Endothelial cell of umbilical vein (primary cell): Measurements from ENCODE around the gene CTAGE6. TPM values are rescaled to one million over a fixed set of nuclear protein-coding genes. Genes with fewer than 3 reads are reported as not detected.
"Not testable (repeated sequence)": the region's sequence is repeated elsewhere in the genome, so short reads cannot be mapped to it uniquely, and the experiment has no call there.

Experiments used
- BruUV-seq: library from RNA; stranded (reverse); fragments of 400-500 nt; replicated peaks from 2 replicates; lab custom pipeline; 2021; lab: Mats Ljungman, UMichigan
- CTCF ChIA-PET: fragments of 300-600, 350-600 bp; sonication (Branson Sonifier 250); formaldehyde crosslinking; loops from one replicate; lab custom pipeline; 2021; ENCODE audit warnings: antibody characterized with exemption, inconsistent platforms; lab: Charles Lee
- POLR2A ChIA-PET: fragments of 300-600, 350-600 bp; sonication (Branson Sonifier 250); formaldehyde crosslinking; loops from one replicate; lab custom pipeline; 2021; ENCODE audit warnings: antibody characterized with exemption, inconsistent platforms; lab: Charles Lee
- DNase-seq: peaks from one replicate; pipeline ENCODE4 v3.0.0-alpha.2; 2011; ENCODE audit warnings: low read depth, low spot score
- FAIRE-seq: peaks from 2 replicates; lab custom pipeline; 2011; peaks lifted over from hg19 to GRCh38; lab: Jason Lieb, UNC
- H2AFZ ChIP-seq: 2 replicates; pipeline ENCODE4 v1.6.0; 2012; ENCODE audit warnings: low read depth, low read length, control low read depth, inconsistent platforms
- H3K27ac ChIP-seq: 2 replicates; pipeline ENCODE4 v1.5.1; 2011; ENCODE audit warnings: low read depth, mild to moderate bottlenecking, control low read depth, low read length, moderate library complexity; ENCODE audit not compliant: insufficient read depth
- H3K27me3 ChIP-seq, 2 experiments: 2 replicates each; pipeline versions ENCODE4 v1.6.0 to v1.6.1; 2011; ENCODE audit warnings: low read length in 2 of 2, mixed read lengths in 1 of 2; ENCODE audit not compliant: control insufficient read depth in 2 of 2, insufficient read depth in 2 of 2
- H3K36me3 ChIP-seq, 2 experiments: 2 replicates in 1 of 2; 3 replicates in 1 of 2; pipeline ENCODE4 v1.5.1; 2011; ENCODE audit warnings: low read length in 2 of 2, mild to moderate bottlenecking in 1 of 2, moderate library complexity in 1 of 2; ENCODE audit not compliant: control insufficient read depth in 2 of 2, insufficient read depth in 2 of 2; ENCODE audit errors: extremely low read depth in 1 of 2
- H3K4me1 ChIP-seq: 3 replicates; pipeline ENCODE4 v1.5.1; 2011; ENCODE audit warnings: mild to moderate bottlenecking, low read length; ENCODE audit not compliant: control insufficient read depth, insufficient read depth; ENCODE audit errors: extremely low read depth
- H3K4me2 ChIP-seq: 2 replicates; pipeline ENCODE4 v1.6.1; 2011; ENCODE audit warnings: low read length, control low read depth, mixed read lengths; ENCODE audit not compliant: insufficient read depth
- H3K4me3 ChIP-seq, 3 experiments: fragments of 200-600 bp in 1 of 3; sonication (generic), shearing (Covaris generic) in 1 of 3; replicated peaks in 1 of 3; 2 replicates each; pipeline ENCODE4 v1.5.1; 2011 to 2016; ENCODE audit warnings: control low read depth in 3 of 3, low read length in 3 of 3, mild to moderate bottlenecking in 2 of 3, inconsistent platforms in 1 of 3, low read depth in 1 of 3, moderate library complexity in 1 of 3; ENCODE audit not compliant: insufficient read depth in 1 of 3
- H3K79me2 ChIP-seq: 2 replicates; pipeline ENCODE4 v1.6.0; 2012; ENCODE audit warnings: low read length, inconsistent platforms; ENCODE audit not compliant: control insufficient read depth, insufficient read depth
- H3K9ac ChIP-seq: replicated peaks from 2 replicates; pipeline ENCODE3; 2011; ENCODE audit warnings: low read length, control low read depth; ENCODE audit not compliant: insufficient read depth; ENCODE audit errors: extremely low read depth
- H3K9me1 ChIP-seq: replicated peaks from 3 replicates; pipeline ENCODE4 v1.6.0; 2011; ENCODE audit warnings: mild to moderate bottlenecking, low read length; ENCODE audit not compliant: control insufficient read depth, insufficient read depth; ENCODE audit errors: extremely low read depth
- H3K9me3 ChIP-seq: replicated peaks from 2 replicates; pipeline ENCODE4 v1.5.1; 2012; ENCODE audit warnings: low read length, inconsistent platforms; ENCODE audit not compliant: control insufficient read depth, insufficient read depth
- H4K20me1 ChIP-seq: replicated peaks from 2 replicates; pipeline ENCODE3; 2011; ENCODE audit warnings: mild to moderate bottlenecking, low read length; ENCODE audit not compliant: control insufficient read depth, insufficient read depth; ENCODE audit errors: extremely low read depth
- MYC ChIP-seq: IDR thresholded peaks from one replicate; pipeline ENCODE4 v1.6.1; 2011; ENCODE audit warnings: mild to moderate bottlenecking, low read depth, low read length
- POLR2A ChIP-seq: IDR thresholded peaks from 2 replicates; pipeline ENCODE4 v1.6.1; 2012; ENCODE audit warnings: low read depth, mild to moderate bottlenecking, control low read depth, low read length
- dilution Hi-C: fragments of 300-500 bp; cut with MboI; formaldehyde crosslinking; loops from one replicate; pipeline ENCODE4 v1.15.0; 2019; ENCODE audit warnings: low sequenced_read_pairs; ENCODE audit not compliant: extremely low pct_ligation_motif_present
- intact Hi-C: fragments of 100-400 bp; cut with micrococcal nuclease; formaldehyde crosslinking; loops from one replicate; pipeline ENCODE4 v1.10.0; 2022
- polyA plus RNA-seq, 4 experiments: library from polyadenylated mRNA; depleted of rRNA in 3 of 4; stranded (reverse) in 3 of 4; unstranded in 1 of 4; fragments of >200 nt; gene quantifications; 2 replicates each; pipeline versions ENCODE4 v1.2.1 to v1.2.3, GENCODE V29; 2011 to 2012; ENCODE audit warnings: missing spikeins in 1 of 4
- total RNA-seq: library from RNA; stranded (reverse); gene quantifications from 2 replicates; pipeline ENCODE4 v1.2.3, GENCODE V29; 2021

CTAGE6 gene
- total and polyA plus RNA-seq, 2 donors (not counting 3 experiments of a cell fraction or from before 2014, with no cell fraction given): 0.40 TPM; not detected in 1

GRCh38 chr7:143728333-143728862, 29.1 kb downstream of the CTAGE6 start:
- Histone ChIP-seq H4K20me1 (no peaks in the 10 kb centered on the region), H3K36me3 (no peaks in the 10 kb centered on the region), H3K4me1 (no peaks in the 10 kb centered on the region), H3K27me3 (no peaks in the 10 kb centered on the region), H3K27ac (no peak overlapping the region), H3K9me1 (no peaks in the 10 kb centered on the region), H2AFZ (no peak overlapping the region), H3K79me2 (no peaks in the 10 kb centered on the region), H3K4me2 (no peak overlapping the region), H3K9me3 (no peaks in the 10 kb centered on the region), H3K9ac (no peak overlapping the region), H3K4me3 (no peak overlapping the region)
- FAIRE-seq (no peak), DNase-seq (no peak)
- TSS peak; percentile 29 for BruUV-seq
- dilution Hi-C loops (no loop called here), intact Hi-C loops (no loop called here)
- ChIA-PET CTCF (interaction anchor here (1.0 to 1.3 kb wide), 3 partner anchors 8 to 400 kb away, joined by 3 to 5 read pairs (median 4); no protein-coding TSS in a partner anchor), POLR2A (no interaction called here)
- no peak for TF ChIP-seq MYC
- no peak for TF ChIP-seq POLR2A

- H3K9me1 ChIP-seq, H3K36me3 ChIP-seq, H3K4me3 ChIP-seq, H3K4me1 ChIP-seq, intact Hi-C loops, dilution Hi-C loops, H4K20me1 ChIP-seq, DNase-seq, H3K79me2 ChIP-seq, FAIRE-seq, H3K27me3 ChIP-seq, BruUV-seq, H2AFZ ChIP-seq, POLR2A ChIA-PET, H3K9ac ChIP-seq, H3K9me3 ChIP-seq, H3K4me2 ChIP-seq, H3K27ac ChIP-seq: not testable (repeated sequence)
- CTCF ChIA-PET: interaction anchor here (1.0 kb wide), 1 partner anchor 401 kb away, joined by 4 read pairs; no protein-coding TSS in a partner anchor
Measured at GRCh38 chr7:143727561-143727960, 29.9 kb downstream of the CTAGE6 start.

- dilution Hi-C loops, H3K79me2 ChIP-seq, intact Hi-C loops, H3K4me3 ChIP-seq, FAIRE-seq, H3K27me3 ChIP-seq, DNase-seq, POLR2A ChIA-PET, H3K9ac ChIP-seq, H3K36me3 ChIP-seq, H2AFZ ChIP-seq, H3K27ac ChIP-seq, CTCF ChIA-PET, H3K9me1 ChIP-seq, BruUV-seq, H3K4me2 ChIP-seq, H3K4me1 ChIP-seq, H3K9me3 ChIP-seq, H4K20me1 ChIP-seq: not testable (repeated sequence)
Measured at GRCh38 chr7:143726143-143726542, 31.4 kb downstream of the CTAGE6 start.

- H3K9me1 ChIP-seq, H3K4me1 ChIP-seq, H3K27me3 ChIP-seq, H3K9ac ChIP-seq, H4K20me1 ChIP-seq, H3K9me3 ChIP-seq, dilution Hi-C loops, FAIRE-seq, H3K4me2 ChIP-seq, BruUV-seq, H3K27ac ChIP-seq, H3K36me3 ChIP-seq, intact Hi-C loops, DNase-seq, POLR2A ChIA-PET, H3K79me2 ChIP-seq, CTCF ChIA-PET, H2AFZ ChIP-seq, H3K4me3 ChIP-seq: not testable (repeated sequence)
Measured at GRCh38 chr7:143720335-143720734, 37.2 kb downstream of the CTAGE6 start.
